Measurements from ENCODE around the gene KRTAP9-4.
"Not testable (repeated sequence)": the region's sequence is repeated elsewhere in the genome, so short reads cannot be mapped to it uniquely, and the experiment has no call there.

DNA sequence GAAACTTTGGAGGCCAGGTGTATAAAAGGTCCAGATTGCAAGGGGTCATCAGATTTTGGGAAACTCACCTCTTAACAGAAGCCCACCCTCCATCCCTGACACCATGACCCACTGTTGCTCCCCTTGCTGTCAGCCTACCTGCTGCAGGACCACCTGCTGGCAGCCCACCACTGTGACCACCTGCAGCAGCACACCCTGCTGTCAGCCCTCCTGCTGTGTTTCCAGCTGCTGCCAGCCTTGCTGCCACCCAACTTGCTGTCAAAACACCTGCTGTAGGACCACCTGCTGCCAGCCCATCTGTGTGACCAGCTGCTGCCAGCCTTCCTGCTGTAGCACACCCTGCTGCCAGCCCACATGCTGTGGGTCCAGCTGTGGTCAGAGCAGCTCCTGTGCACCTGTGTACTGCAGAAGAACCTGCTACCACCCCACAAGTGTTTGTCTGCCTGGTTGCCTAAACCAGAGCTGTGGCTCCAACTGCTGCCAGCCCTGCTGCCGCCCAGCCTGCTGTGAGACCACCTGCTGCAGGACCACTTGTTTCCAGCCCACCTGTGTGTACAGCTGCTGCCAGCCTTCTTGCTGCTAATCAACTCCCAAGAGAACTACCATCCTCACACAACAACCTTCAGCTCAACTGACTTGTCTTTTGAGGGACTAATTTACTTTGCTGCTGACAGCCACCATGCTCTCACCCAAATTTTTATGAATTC, 16.9 kb upstream of the KRTAP9-4 start, which contains the start of gene KRTAP9-3:
- TF ChIP-seq CTCF (conservative IDR thresholded peaks at IDR 0.05; ENCODE audit: low read depth, low read length); EZH2 (IDR thresholded peaks at IDR 0.05; ENCODE audit: low read length, unreplicated experiment); EZH2phosphoT487 (IDR thresholded peaks at IDR 0.05; ENCODE audit: borderline replicate concordance, low read length): not testable (repeated sequence)

Data from PC-3 (cell line).